Measurements from ENCODE around the gene DISP3.
"Not testable (repeated sequence)": the region's sequence is repeated elsewhere in the genome, so short reads cannot be mapped to it uniquely, and the experiment has no call there.

DISP3 gene

GRCh38 chr1:11578004-11578403, 99.0 kb downstream of the DISP3 start:
- no peak for DNase-seq (ENCODE audit: low read depth)

GRCh38 chr1:11579506-11579905, 100.6 kb downstream of the DISP3 start:
- DNase-seq (ENCODE audit: low read depth), result no peak

- DNase-seq (ENCODE audit: low read depth), result not testable (repeated sequence)
Measured at GRCh38 chr1:11580049-11580448, 101.1 kb downstream of the DISP3 start.

- no peak for DNase-seq (ENCODE audit: low read depth)
Measured at GRCh38 chr1:11581445-11581991, 102.6 kb downstream of the DISP3 start.

GRCh38 chr1:11585389-11585788, 106.4 kb downstream of the DISP3 start:
- DNase-seq (ENCODE audit: low read depth), result no peak
